ENCODE measurements around the gene MAPK4.
"Not testable (repeated sequence)": the region's sequence is repeated elsewhere in the genome, so short reads cannot be mapped to it uniquely, and the experiment has no call there.

The MAPK4 gene

DNA sequence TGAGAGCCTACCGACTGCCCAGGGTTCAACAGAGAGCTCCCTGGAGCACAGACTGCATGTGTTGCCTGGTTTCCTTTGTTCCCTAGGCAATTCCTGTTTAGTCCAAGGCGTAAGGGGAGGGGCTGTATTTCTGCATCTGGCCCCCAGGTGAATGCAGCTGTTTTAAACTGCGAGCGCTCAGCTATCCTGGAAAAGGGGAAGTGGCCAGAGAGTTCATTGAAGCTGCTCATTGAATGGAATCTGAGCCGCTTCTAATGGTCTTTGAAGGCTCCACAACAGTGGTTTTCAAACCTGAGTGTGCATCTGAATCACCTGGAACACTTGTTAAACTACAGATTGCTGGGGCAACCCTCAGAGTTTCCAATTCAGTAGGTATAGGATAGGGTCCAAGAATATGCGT is 18.1 kb downstream of the MAPK4 start:
- DNase-seq = no peak

GRCh38 chr18:50578651-50579050 is 18.8 kb downstream of the MAPK4 start:
- no peak for DNase-seq

- no peak for DNase-seq
Observed at GRCh38 chr18:50579061-50579774, 19.3 kb downstream of the MAPK4 start.

GRCh38 chr18:50581517-50581916 is 21.6 kb downstream of the MAPK4 start:
- DNase-seq = no peak

GRCh38 chr18:50582500-50582899 is 22.6 kb downstream of the MAPK4 start:
- DNase-seq = no peak

GRCh38 chr18:50586710-50587109 is 26.8 kb downstream of the MAPK4 start:
- DNase-seq = no peak

- DNase-seq = peak; percentile 23
Observed at GRCh38 chr18:50590593-50590992, 30.7 kb downstream of the MAPK4 start.

- no peak for DNase-seq
Observed at GRCh38 chr18:50594012-50594411, 34.1 kb downstream of the MAPK4 start.

DNA sequence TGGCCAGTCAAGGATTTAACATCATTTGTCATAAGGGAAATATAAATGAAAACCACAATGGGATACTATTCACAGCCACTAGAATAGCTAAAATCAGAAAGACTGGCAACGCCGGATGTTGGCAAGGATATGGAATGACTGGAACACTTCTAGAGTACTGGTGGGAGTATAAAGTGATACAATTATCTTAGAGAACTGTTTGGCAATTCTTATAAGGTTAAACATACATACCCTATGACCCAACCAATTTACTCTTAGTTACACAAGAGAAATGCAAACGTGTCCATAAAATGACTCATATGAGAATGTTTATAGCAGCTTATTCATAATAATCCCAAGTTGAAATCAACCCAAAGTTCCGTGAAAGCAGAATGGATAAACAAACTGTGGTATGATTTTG is 35.1 kb downstream of the MAPK4 start:
- no peak for DNase-seq

DNA sequence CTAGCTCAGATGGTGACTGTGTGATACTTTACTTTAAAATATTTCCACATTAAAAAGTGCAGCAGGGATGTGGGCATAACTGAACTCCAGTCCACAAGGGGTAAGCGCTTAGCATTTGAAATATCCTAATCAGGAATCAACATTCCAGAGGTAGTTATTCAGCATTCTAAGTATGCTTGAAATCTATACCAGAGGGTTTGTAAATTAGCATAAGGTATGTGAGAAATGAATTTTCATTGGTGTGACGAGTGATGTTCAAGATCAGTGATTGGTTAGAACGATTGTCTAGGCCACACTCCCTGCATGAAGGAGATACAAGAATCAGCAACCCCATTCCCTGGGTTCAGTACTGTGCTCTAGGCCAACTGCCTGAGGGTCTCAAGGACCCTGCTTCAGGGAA is 42.6 kb downstream of the MAPK4 start:
- DNase-seq = no peak

DNA sequence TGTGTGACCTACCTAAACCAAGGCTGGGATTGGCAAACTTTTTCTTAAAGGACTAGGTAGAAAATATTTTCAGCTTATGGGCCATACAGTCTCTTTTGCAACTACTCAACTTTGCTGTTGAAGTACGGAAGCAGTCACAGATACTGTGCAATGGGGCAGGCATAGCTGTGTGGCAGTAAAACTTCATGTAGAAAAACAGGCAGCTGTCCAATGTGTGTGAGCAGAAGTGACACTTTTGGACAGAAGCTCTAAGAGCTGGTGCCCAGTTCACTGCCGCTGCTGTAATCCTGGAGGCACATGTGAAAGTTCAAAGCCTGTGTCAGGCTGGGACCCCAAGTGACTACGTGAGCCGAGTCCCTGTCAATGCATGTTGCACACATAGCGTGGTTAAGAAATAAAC is 46.7 kb downstream of the MAPK4 start:
- DNase-seq = no peak

- DNase-seq = no peak
Observed at GRCh38 chr18:50607378-50607926, 47.6 kb downstream of the MAPK4 start.

GRCh38 chr18:50609171-50609570 is 49.3 kb downstream of the MAPK4 start:
- DNase-seq = not testable (repeated sequence)

- DNase-seq = no peak
Observed at GRCh38 chr18:50610349-50610748, 50.5 kb downstream of the MAPK4 start.

DNA sequence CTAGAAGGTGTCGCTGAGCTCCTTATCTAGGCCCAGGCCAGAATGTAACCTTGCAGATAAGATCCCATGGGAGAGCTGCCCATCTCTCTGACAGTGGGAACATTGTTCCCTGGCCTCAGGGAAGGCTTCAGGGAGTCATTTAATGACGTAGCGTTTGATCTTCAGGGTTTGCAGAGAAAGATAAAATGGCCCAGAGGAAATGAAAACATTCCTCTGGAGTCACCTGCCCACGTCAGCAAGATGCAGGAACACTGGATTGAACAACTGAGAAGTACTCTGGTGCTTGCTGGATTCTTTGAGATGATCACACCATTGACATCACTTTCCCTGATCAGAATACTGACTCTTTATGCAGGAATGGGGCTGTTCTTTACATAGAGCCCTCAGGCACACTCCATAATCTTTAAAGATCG is 51.6 kb downstream of the MAPK4 start:
- no peak for DNase-seq

- DNase-seq = no peak
Observed at GRCh38 chr18:50614838-50615237, 55.0 kb downstream of the MAPK4 start.

DNA sequence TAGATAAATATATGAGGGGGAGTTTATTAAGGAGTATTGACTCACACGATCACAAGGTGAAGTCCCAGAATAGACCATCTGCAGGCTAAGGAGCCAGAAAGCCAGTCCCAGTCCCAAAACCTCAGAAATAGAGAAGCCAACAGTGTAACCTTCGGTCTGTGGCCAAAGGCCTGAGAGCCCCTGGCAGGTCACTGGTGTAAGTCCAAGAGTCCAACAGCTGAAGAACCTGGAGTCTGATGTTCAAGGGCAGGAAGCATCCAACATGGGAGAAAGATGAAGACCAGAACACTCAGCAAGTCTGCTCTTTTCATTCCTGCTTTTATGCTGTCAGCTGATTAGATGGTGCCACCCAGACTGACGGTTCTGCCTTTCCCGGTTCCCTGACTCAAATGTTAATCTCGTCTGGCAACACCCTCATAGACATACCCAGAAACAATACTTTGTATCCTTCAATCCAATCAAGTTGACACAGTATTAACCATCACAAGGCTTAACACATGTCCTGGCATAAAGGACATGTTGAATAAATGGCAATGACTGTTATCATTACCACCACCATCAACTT is 56.7 kb downstream of the MAPK4 start:
- DNase-seq = no peak

- DNase-seq = no peak
Observed at GRCh38 chr18:50619861-50620275, 60.0 kb downstream of the MAPK4 start.

GRCh38 chr18:50620319-50620718 is 60.4 kb downstream of the MAPK4 start:
- DNase-seq = no peak

DNA sequence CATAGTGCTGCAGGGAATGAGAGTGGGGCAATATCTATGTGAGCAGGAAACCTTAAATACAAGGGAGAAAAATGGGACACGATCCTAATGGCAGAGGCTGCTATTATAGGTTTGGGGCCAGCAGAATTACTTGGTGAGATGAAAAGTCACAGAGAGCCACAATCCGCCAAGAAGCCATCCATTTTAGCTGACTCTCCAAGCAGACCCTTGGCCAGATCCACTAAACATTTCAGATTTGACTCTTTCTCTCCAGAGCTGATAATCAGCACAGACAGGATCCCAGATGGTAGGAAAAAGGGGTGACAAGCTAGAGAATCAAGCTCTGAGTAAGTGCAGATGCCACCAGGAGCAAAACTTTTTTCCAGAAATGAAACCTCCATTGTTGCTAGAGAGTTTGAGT is 61.5 kb downstream of the MAPK4 start:
- DNase-seq = no peak

DNA sequence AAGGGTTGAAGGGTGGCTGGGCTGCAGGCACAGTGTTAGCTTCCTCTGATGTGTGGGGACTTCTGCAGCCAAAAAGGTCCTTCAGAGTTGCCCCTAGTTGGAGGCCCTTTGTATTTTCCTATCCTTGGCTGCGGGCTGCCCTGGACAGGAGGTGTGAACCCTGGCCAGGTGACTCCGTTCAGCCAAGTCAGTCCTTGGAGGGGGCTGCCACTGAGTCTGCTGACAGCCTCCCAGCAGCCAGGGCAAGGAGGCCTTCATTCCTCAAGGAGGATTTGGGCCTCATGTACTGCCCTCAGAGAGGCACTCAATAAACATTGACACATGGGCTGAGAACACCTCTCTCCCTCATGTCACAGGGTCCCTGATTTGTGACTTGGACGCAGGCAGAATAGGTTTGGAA is 62.4 kb downstream of the MAPK4 start:
- DNase-seq = no peak

DNA sequence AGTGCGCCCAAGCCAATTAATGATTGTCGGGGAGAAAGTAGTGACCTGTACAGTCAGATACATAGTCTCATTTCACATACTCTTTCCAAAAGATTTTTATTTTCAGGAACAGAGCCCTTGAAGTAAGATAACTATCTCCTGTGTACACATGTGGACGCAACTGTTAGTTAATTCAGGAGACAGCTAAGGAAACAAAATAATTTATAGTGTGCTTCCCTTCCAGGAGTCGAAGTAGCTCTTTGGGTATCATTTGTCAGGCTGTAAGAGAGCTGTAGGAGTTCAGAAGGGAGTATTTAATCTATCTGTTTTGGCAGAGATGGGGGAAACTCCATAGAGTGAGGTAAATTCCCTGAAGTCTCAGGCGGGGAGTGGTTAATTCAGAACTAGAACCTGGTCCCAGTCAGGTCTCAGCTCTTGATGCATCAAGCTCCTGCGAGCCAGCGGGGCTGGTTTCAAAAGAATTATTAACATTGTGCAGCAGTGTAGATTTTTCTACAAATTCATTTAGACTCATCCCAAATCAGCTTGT is 63.0 kb downstream of the MAPK4 start:
- no peak for DNase-seq

- no peak for DNase-seq
Observed at GRCh38 chr18:50623694-50624352, 63.9 kb downstream of the MAPK4 start.

GRCh38 chr18:50624981-50625380 is 65.1 kb downstream of the MAPK4 start:
- DNase-seq = no peak
